ENCODE results near the gene CSN2.
"Not testable (repeated sequence)": the region's sequence is repeated elsewhere in the genome, so short reads cannot be mapped to it uniquely, and the experiment has no call there.

The CSN2 gene, protein sequence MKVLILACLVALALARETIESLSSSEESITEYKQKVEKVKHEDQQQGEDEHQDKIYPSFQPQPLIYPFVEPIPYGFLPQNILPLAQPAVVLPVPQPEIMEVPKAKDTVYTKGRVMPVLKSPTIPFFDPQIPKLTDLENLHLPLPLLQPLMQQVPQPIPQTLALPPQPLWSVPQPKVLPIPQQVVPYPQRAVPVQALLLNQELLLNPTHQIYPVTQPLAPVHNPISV

DNA sequence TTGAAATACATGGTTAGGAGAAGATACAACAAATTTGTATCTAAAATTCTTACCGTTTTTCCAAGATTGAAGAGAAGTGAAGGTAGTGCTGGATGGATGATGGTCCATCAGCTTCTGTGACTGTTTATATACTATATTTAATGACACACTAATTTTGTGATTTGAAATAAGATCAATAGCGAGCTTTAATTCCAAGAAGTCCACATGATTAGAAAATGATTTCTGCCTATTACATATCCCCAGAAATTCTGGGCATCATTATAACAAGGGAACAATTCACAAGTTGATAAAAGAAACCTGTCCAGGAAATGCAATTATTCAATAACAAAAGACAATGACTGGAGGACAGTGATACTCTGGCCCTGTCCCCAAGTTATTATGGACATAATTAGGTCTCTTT lies at the start of gene CSN2:
TSS of gene CSN2 (minus strand) at position 101 of the 400 bp plus-strand sequence. CDS start 4,733 bp downstream, outside the sequence.
- no peak for DNase-seq

DNA sequence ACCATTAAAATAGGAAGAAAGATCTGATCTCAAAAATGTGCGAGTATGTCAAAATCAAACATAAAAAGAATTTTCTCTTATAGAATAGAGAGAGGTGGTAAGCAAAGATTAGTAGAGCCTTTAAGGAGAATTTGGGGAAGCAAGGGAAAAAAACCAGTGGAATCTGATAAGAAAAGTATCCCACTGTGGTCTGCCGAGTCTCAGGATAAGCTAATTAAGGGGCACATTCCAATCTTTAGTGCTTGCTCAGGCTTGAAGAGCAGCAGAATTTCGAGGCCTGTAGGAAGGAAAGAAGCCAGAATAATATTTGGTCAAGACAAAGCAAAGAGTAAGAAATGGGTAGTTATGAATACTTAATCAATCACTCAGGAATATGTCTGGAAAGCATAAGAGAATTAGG lies 43.2 kb upstream of the CSN2 start:
- DNase-seq: no peak

DNA sequence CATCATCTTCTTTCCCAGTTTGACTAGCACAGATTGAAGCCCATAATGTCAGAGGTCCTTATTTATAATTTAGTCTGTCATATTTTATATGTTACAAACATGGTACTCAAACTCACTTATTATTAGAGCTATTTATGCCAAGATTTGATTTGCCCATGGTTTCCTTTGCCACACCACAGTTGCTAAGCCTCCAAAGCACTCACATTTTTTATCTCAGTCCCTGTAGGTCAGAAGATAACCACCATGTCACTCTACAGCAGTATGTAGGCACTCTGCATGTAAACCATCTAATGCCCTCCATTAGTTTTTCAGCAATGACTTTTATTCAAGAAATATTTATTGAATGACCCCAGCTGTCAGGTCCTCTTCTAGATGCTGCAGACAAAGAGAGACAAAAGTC lies 37.0 kb upstream of the CSN2 start:
- no peak for DNase-seq

DNA sequence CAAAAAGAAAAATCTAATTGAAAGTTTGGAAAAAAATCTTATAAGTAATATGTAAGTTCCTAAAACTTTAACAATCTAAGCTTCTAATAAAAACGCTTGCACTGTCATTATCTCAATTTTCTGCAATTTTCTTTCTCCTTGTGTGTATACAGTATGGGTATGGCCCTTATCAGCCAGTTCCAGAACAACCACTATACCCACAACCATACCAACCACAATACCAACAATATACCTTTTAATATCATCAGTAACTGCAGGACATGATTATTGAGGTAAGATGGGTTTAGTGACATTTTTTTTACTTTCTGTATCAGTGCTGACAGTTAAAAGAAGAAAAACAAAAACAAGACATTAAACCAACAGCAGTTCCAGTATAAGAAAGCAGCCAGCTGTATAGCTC lies 35.2 kb upstream of the CSN2 start:
- DNase-seq: no peak

DNA sequence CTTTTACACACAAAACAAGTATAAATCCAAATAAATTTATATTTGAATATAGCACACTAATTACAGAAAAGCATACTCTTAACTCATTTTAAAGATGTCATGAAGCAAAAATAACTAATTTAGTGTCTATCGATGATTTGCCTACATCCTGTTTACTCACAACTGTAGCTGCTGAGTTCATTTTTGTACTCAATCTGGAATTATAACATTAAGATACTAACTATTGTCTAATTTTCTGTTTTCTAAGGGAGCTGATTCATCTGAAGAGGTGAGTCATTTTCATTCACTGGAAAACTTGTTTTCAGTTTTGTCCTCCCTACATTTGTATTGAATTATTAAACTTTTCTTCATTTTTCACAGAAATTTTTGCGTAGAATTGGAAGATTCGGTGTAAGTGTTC lies 33.9 kb upstream of the CSN2 start:
- no peak for DNase-seq

DNA sequence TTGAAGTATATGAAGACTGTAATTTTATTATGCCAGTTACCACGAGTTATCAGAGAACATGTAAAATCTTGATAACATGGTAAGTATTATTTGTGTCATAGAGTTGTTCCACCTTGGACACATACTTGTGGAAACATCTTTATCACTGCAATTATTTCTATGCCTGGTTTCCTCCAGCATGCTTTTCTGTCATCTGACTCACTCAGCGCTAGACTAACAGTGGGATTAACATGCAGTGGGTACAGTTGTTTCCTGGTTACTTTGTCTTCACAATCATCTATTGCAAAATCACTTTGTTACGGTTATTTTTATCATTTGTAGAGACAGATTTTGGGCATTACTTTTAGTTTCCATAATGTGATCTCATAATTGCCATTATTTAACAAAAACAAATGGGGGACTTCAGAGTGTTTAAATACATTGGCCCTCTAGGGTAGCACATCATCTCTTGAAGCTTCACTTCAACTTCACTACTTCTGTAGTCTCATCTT lies 30.0 kb upstream of the CSN2 start, which contains the start of gene STATH:
TSS of gene STATH (plus strand) at position 441 of the 491 bp plus-strand sequence. CDS start 2,472 bp downstream, outside the sequence.
- DNase-seq: no peak

DNA sequence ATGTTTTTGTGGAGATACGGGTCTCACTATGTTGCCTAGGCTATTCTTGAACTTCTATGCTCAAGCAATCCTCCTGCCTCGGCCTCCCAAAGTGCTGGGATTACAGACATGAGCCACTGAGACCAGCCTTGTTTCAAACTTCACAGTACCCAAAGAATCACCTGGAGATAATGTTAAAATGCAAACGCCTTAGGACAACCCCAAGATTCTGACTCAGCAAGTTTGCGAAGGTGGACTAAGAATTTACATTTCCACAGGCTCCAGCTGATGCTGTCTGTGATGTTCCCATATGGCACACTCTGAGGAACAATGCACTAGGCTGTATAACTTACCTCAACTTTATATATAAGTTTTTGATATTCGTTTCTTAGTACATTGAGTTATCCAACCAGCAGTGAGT lies 29.3 kb upstream of the CSN2 start:
- DNase-seq: no peak

DNA sequence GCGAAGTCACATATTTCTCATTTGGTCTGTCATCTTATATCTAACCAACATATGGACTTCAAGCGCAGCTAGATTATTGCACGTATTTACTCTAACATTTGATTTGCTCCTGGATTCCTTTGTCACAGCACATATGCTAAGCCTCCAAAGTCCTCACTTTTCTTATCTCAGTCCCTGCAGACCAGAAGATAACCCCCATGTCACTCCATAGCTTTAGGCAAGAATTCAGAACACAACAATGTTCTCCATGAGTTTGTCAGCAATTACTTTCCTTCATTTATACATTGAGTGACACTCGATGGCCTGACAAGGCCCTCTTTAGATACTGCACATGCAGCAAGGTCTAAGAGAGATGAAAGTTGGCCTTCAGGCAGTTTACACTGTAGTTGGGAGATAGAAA lies 25.5 kb upstream of the CSN2 start:
- no peak for DNase-seq

DNA sequence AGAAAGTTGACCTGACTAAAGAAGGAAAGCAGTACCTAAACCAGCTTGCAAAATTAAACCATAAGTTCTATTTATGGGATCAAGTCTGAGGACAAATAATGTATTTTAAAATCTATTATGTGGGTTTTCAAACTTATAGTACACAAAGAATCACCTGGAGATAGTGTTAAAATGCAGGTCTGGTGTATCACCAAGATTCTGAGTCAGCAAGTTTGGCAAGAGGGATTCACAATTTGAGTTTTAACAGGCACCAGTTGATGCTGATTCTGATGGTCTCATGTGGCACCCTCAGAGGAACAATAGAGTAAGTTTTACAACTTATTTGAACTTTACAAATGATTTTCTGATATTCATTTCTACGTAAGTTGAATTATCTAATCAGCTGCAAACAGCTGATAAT lies 21.1 kb upstream of the CSN2 start:
- no peak for DNase-seq

DNA sequence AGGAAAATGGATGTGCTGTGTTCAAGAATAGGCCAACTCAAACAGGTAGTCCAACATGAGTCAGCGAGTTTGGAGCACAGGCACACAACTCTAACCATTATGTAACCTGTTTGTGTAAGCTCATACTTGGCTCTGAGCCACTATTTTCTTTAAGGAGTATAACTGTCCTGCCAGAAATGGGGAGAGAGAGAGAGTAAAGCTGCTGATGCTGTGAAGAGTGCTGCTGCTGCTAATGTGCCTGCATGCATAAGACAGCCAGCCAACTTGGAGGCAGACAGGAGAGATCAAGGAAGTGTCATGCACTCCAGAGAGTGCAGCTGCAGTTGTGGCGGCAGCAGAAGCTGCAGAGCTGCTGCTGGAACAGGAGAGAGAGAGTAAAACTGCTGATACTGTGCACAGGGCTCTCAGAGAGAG lies 18.5 kb upstream of the CSN2 start:
- no peak for DNase-seq

DNA sequence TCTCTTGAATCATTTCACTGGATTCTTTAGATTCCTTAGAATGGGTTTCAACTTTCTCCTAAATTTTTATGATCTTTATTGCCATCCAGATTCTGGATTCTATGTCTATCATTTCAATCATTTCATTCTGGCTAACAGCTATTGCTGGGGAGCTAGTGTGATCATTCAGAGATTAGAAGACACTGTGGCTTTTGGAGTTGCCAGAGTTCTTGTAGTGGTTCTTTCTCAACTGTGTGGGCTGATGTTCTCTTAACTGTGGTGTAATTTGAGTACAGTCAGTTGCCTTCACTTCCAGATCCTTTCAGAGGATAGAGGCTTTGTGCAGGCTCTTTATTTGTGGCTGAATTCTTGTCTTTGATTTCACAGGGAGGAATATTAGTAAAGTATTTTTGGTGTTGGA lies 12.1 kb upstream of the CSN2 start:
- no peak for DNase-seq

DNA sequence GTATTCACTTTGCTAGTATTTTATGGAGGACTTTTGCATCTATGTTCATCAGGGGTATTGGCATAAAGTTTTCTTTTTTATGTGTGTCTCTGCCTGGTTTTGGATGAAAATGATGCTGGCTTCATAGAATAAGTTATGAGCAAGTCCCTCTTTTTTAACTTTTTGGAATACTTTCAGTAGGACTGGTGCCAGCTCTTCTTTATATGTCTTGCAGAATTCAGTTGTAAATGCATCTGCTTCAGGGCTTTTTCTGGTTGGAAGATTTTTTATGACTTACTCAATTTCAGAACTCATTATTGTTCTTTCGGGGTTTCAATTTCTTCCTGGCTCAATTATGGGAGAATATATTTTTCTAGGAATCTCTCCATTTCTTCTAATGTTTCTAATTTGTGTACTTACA lies 9.1 kb upstream of the CSN2 start:
- no peak for DNase-seq

DNA sequence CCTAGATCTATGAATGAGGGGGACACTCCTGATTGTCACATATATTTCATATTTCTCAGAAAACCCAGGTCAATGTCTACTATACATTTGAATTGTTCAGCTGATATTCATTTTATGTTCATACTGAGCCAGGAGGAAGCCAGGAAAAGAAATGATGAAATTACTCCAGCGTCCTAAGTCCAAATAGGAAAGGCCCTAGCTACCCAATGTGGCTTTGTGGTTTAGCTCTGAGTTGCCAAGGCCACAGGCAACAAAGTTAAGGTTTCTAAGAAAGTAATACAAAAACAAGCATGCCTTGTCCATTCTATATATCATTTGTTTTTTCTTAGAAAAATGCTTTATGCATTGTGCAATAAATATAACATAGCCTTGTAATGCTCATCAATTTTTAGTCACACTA lies 4.5 kb upstream of the CSN2 start:
- no peak for DNase-seq

DNA sequence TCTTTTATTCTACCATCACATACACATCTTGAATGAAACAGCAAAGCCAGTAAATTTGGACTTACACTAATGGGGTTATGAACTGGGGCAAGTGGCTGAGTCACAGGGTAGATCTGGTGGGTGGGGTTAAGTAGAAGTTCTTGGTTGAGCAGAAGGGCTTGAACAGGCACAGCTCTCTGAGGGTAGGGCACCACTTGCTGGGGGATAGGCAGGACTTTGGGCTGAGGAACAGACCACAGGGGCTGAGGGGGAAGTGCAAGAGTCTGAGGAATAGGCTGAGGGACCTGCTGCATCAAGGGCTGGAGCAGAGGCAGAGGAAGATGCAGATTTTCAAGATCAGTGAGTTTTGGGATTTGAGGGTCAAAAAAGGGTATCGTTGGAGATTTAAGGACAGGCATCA lies 8.3 kb downstream of the CSN2 start:
- DNase-seq: no peak

DNA sequence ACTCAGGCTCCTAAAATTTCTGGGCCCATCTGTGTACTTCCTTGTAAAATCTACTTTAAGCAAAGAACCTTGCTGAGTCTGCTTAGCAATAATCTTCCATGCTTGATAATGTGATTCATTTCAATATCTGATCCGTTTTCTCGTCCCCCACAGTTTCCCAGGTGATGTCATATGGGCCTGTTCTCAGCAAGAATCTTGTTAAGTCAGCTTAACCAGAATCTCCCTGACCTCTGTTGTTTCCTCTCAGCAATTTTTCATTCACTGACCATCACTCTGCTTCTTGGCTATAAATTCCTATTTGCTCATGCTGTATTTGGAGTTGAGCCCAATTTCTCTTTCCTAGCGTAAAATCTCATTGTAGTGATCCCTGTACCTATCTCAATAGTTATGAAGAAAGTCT lies 13.9 kb downstream of the CSN2 start:
- no peak for DNase-seq

DNA sequence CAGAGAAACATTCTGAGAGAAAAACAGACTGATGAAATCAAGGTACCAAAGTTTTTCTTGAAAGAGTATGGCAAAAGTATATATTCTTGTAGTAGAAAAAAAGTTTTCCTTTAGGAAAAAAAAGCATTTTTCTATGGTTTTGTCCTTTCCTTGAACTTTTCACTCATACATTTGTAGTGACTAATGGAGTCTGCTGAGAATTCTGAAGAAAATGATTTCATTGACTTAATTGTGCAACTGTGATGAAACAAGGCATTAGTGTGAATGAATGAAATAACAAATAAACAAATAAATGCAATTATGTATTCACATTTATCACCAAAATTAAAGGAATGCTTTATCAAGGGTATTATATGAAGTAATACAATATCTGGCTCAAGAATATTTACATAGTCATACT lies 29.0 kb downstream of the CSN2 start:
- DNase-seq: no peak

DNA sequence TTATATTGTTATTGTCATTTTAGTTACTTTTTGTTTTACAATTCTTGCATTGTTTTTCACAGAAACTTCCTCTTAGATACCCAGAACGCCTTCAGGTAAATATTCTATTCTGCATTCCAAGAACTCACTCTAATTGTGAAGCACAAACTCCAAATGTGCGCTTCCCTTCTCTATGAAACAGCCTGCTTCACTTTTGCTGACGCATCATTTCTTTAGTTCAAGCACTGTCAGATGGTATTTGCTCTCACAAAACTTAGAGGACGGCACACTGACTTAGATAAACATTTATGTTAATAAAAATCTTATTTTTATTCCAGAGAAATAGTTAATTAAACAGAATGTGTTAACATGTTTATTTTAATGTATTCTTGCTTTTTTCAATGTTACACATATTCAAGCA lies 31.4 kb downstream of the CSN2 start:
- no peak for DNase-seq

DNA sequence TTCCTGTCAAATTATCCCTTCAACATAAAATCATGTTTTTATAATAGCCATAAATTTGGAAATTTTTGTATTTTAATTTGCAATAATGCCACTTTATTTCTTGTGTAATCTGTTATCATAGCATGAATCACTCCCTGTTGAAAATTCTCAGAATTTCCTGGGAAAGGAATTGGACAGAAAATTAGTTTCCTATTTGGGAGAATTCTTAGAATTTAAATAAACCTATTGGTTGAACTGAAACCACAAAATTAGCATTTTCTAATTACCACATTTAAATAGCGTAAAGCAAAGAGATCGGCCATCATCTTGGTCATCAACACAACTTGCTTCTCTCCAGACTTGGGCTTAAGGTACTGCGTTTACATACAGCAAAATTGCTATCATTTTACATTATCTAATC lies 34.8 kb downstream of the CSN2 start, which contains the start of gene CSN1S1:
TSS of gene CSN1S1 (plus strand) at position 301 of the 400 bp plus-strand sequence. CDS start 1,488 bp downstream, outside the sequence.
- DNase-seq: no peak

DNA sequence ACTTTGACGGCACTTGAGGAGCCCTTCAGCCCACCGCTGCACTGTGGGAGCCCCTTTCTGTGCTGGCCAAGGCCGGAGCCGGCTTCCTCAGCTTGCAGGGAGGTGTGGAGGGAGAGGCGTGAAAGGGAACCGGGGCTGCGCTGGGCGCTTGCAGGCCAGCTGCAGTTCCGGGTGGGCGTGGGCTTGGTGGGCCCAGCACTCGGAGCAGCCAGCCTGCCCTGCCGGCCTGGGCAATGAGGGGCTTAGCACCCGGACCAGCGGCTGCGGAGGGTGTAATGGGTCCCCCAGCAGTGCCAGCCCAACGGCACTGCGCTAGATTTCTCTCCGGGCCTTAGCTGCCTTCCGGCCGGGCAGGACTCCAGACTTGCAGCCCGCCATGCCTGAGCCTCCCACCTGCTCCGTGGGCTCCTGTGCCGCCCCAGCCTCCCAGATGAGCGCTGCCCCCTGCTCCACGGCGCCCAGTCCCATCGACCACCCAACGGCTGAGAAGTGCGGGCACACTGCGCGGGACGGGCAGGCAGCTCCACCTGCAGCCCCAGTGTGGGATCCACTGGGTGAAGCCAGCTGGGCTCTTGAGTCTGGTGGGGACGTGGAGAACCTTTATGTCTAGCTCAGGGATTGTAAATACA lies 41.6 kb downstream of the CSN2 start:
- DNase-seq: not testable (repeated sequence)

DNA sequence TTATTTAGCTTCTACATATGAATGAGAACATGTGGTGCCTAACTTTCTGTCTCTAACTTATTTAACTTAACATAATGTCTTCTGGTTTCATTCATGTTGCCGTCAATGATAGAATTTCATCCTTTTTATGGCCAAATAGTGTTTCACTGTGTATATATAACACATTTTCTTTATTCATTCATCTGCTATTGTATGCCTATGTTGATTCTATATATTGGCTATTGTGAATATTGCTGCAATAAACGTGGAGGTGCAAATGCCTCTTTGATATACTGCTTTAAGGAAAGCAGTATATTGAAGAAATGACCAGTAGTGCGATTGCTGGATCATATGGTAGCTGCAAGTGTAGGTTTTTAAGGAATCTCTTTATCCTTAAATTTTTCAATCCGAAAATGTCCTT lies 44.7 kb downstream of the CSN2 start:
- no peak for DNase-seq

DNA sequence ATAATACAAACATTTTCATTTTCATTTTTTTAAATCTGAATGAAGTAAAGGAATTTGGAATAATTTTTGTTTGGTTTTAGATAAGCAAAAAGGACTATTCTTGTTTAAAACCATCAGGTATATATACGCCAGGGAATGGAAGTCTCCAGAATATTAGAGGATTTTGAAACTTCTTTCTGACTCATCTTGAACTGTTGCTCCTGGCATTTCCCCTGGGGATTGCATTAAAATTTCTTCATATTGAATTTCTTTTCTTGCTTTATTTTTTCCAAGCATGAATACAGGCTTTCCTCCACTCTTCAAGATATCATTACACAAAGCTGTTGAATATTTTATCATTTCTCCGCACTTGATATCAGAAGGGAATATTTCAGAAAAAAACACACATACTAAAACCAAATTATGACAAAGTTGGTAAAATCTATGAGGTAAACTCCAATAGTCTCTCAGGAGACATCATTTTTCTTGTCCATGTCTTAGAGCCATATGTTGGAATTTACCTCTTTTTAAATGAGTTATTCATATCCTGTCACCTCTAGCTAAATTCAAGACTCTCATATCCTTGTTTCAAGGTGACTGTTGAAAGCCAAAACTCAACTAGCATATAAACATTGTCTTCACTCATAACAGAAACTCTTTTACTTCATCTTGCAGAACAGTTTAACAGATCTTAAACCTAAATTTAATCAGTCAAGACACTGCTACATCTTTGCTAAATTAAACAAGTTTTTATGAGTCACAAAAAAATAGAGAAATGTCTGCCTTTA lies 55.3 kb downstream of the CSN2 start:
- DNase-seq: no peak

DNA sequence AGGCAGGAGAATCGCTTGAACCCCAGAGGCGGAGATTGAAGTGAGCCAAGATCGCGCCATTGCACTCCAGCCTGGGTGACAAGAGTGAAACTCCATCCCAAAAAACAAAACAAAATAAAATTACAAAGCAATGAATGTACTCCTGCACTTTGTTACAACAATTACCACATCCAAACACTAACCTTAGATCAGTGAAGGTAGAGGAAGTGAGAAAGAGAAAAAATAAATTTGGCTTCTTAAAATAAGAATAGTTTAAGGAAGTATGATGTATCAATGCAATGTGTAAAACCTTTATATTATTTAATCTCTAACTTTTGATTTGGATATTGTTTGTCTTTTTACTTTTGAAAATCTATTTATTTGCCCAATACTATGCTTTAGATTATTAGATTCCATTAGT lies 56.3 kb downstream of the CSN2 start:
- DNase-seq: no peak

DNA sequence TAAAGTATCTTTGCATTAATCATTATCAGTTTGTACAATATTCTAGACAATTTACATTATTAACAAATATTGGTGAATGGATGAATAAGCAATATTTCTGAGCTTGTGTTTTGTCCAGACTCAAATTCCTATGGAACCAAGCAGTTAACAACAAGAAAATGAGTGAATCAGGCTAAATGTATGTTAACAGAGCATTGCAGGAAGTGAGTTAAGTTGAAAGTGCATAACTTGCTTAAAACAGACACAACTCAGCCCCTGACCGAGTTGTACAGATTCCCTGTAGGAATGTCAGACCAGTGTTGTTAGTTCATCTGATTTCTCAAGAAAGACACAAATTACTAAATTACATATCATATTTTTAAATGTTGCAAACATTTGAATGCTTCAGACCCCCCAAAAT lies 58.4 kb downstream of the CSN2 start:
- DNase-seq: no peak
